ENCODE data around the gene FGF5. TPM values are rescaled to one million over a fixed set of nuclear protein-coding genes. Genes with fewer than 3 reads are reported as not detected.

Gene FGF5
- total RNA-seq, 1 donor from 2014 or later = 3.8 TPM

DNA sequence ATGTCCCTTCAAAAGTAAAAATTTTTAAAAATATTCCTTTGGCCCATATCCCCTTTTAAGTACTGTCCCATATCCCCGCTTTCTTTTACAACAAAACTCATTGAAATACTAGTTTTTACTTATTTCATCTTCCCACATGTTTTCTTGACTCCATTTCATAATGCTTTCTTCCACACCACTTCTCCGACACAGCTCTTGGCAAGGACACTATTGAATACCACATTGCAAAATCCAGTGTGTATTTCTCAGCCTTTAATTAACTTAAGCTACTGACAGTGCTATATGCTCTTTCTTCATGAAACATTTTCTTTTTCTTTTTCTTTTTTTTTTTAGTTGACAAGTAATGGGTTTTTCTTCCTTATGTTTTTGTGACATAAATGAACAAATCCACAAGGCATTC, 40.4 kb upstream of the FGF5 start:
- TF ChIP-seq, protein P1, sequence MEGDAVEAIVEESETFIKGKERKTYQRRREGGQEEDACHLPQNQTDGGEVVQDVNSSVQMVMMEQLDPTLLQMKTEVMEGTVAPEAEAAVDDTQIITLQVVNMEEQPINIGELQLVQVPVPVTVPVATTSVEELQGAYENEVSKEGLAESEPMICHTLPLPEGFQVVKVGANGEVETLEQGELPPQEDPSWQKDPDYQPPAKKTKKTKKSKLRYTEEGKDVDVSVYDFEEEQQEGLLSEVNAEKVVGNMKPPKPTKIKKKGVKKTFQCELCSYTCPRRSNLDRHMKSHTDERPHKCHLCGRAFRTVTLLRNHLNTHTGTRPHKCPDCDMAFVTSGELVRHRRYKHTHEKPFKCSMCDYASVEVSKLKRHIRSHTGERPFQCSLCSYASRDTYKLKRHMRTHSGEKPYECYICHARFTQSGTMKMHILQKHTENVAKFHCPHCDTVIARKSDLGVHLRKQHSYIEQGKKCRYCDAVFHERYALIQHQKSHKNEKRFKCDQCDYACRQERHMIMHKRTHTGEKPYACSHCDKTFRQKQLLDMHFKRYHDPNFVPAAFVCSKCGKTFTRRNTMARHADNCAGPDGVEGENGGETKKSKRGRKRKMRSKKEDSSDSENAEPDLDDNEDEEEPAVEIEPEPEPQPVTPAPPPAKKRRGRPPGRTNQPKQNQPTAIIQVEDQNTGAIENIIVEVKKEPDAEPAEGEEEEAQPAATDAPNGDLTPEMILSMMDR (IDR thresholded peaks at IDR 0.05; ENCODE audit: insufficient read depth, low read length, poor library complexity, severe bottlenecking) = no peak
- DNase-seq (ENCODE audit: low read depth) = no peak

DNA sequence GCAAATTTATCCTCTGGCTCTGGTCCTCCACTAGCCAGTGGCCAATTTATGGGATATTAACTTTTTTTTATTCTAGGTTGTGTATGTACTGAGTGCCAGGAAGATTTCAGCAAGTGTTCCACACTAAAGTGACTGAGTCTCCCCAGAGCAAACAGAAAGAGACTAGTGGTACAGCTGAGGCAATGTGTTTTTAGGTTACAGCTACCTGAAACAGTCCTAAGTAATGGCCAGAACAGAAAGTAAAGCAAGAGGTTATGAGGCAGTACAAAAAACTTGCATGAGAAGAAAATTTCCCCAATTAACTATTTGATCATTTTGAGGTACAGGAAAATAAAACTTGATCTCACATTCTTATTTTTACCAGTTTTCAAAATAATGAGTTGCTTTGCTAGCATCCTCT, 38.0 kb upstream of the FGF5 start:
- no peak overlapping the region for H3K4me3 ChIP-seq (ENCODE audit: low read depth, low read length)
- no peak for DNase-seq (ENCODE audit: low read depth)
- TF ChIP-seq, protein P1 (IDR thresholded peaks at IDR 0.05; ENCODE audit: insufficient read depth, low read length, poor library complexity, severe bottlenecking) = no peak
- H3K36me3 ChIP-seq (ENCODE audit: control insufficient read depth, insufficient read depth, low read length) = no peaks in the 10 kb centered on the region
- H3K27me3 ChIP-seq (ENCODE audit: control insufficient read depth, insufficient read depth, low read length) = no peaks in the 10 kb centered on the region

More for the DNA sequence above, 40.4 kb upstream of the FGF5 start:
- Histone ChIP-seq H3K36me3 (ENCODE audit: control insufficient read depth, insufficient read depth, low read length) (no peaks in the 10 kb centered on the region), H3K27me3 (ENCODE audit: control insufficient read depth, insufficient read depth, low read length) (no peaks in the 10 kb centered on the region), H3K4me3 (ENCODE audit: low read depth, low read length) (no peak overlapping the region)

DNA sequence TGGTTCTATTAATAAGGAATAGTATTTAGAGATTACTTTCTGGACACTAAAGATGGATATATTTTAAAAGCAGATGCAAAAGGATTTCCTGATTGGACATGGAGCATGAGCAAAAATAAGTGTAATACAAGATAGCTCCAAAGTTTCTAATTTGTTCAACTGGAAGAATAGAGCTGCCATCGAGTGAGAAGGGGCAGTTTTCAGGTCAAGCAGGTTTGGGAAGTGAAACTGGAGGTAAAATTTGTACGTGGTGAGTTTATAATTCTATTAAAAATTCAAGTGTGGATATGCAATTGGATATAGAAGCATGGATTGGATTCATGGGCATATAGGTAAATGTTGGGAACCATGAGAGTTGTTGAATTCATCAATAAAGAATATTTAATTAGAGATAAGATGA, 37.3 kb upstream of the FGF5 start:
- no peak for DNase-seq (ENCODE audit: low read depth)
- Histone ChIP-seq H3K4me3 (ENCODE audit: low read depth, low read length) (no peak overlapping the region), H3K27me3 (ENCODE audit: control insufficient read depth, insufficient read depth, low read length) (no peaks in the 10 kb centered on the region), H3K36me3 (ENCODE audit: control insufficient read depth, insufficient read depth, low read length) (no peaks in the 10 kb centered on the region)
- TF ChIP-seq, protein P1 (IDR thresholded peaks at IDR 0.05; ENCODE audit: insufficient read depth, low read length, poor library complexity, severe bottlenecking) = no peak

DNA sequence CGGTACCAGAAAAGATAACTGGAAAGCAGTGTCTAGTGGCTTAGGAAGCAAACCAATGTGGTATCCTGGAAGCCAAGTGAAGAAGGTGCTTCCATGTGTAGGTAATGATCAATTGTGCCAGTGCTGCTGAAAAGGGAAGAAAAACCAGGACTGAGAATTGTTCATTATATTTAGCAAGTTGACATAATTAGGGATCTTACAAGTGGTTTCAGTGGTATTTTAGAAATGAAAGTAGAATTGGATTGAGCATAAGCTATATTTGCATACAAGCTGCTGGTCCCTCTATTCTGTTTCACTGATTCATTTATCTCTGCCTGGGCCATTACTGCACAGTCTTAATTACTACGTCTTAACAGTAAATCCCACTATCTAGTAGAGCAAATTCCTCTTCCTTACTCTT, 36.9 kb upstream of the FGF5 start:
- TF ChIP-seq, protein P1 (IDR thresholded peaks at IDR 0.05; ENCODE audit: insufficient read depth, low read length, poor library complexity, severe bottlenecking) = no peak
- no peaks in the 10 kb centered on the region for H3K27me3 ChIP-seq (ENCODE audit: control insufficient read depth, insufficient read depth, low read length)
- DNase-seq (ENCODE audit: low read depth) = no peak

DNA sequence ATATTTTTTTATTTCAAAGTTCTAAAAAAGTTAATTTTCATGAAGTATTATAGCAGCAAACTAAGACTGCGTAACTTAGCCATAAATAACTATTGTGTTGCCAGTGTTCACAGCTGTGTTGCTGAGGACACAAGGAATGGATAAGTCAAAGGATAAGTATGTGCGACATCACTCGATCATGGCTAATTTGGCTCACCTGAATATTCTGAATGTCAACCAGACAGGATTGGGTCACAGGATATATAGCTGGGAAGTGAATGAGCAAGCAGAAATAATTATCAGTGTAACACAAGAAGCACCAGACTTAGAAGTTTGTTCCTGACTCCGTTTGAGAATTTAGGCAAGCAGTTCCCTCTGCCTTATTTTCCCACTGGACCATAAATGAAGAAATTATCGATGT, 35.3 kb upstream of the FGF5 start:
- Histone ChIP-seq H3K27me3 (ENCODE audit: control insufficient read depth, insufficient read depth, low read length) (no peaks in the 10 kb centered on the region), H3K4me3 (ENCODE audit: low read depth, low read length) (no peak overlapping the region), H3K36me3 (ENCODE audit: control insufficient read depth, insufficient read depth, low read length) (no peaks in the 10 kb centered on the region)
- TF ChIP-seq, protein P1 (IDR thresholded peaks at IDR 0.05; ENCODE audit: insufficient read depth, low read length, poor library complexity, severe bottlenecking) = no peak
- DNase-seq (ENCODE audit: low read depth) = no peak

More for the DNA sequence above, 36.9 kb upstream of the FGF5 start:
- H3K36me3 ChIP-seq (ENCODE audit: control insufficient read depth, insufficient read depth, low read length) = no peaks in the 10 kb centered on the region
- H3K4me3 ChIP-seq (ENCODE audit: low read depth, low read length) = no peak overlapping the region

DNA sequence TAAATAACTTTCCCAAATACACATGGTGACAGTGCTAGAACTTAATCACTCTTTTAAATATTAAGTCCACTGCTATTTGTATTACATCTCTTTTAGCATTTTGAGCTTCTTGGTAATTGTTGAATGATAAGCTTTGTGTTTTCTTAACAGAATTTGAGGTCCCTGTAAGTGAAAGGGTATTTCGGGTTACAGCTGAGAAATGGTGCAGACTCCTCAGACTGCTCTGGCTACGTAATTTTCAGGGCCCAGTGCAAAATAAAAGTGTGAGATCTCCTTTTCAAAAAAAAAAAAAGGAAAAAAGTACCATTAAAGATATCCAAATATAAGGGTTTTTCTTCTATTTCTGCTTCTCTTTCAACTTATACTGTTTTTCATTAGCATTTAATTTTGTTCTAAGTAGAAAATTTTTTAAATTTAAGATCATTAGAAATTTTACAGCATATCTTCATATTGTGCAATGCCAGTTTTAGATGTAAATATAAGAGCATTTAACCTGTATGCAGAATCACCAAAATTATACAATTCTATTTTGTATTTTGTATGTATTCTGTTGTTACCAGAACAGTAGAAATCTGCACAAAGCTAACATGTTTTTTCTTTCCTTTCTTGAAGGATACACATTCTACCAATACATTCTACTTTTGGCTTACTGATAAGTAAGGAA, 33.6 kb upstream of the FGF5 start:
- no peak for DNase-seq (ENCODE audit: low read depth)
- H3K36me3 ChIP-seq (ENCODE audit: control insufficient read depth, insufficient read depth, low read length) = no peaks in the 10 kb centered on the region
- TF ChIP-seq, protein P1 (IDR thresholded peaks at IDR 0.05; ENCODE audit: insufficient read depth, low read length, poor library complexity, severe bottlenecking) = no peak
- H3K4me3 ChIP-seq (ENCODE audit: low read depth, low read length) = no peak overlapping the region
- no peaks in the 10 kb centered on the region for H3K27me3 ChIP-seq (ENCODE audit: control insufficient read depth, insufficient read depth, low read length)
